Measurements from ENCODE around the gene STK39. TPM values are rescaled to one million over a fixed set of nuclear protein-coding genes. Genes with fewer than 3 reads are reported as not detected.

STK39 gene
- total and polyA plus RNA-seq, 9 of the 15 experiments (the other 6 are each of a cell fraction or from before 2014, with no cell fraction given), result 0.19 to 0.76 (median 0.51) TPM

DNA sequence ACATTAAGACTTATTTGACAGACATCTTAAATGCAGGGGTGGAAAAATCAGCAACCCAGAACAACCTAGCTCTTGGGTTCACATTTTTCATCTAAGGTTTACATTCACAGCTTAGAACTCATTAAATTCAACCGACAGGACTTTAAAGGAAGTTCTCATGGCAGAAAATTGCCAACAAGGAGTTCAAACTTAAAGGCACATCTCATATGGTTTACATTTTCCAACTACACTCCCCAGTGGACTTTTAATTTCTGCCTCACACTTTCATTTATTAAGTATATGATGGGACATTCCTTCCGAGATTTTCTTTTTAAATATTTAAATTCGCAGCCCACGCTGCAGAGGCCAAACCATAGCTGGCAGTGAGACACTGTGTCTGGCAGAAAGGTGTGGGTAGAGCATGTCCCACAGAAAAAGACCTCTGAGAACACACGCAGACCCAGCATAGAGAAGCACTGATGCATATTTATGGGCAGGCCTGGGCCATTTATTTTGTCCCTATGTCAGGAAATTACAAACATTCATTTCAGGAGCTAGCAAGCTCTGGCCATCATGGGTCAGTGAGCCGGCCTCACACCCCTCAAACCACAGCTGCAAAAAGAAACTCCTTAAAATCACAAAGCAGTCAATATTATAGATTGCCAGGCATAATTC is 46.3 kb downstream of the STK39 start:
- H3K9ac ChIP-seq (ENCODE audit: insufficient read depth in 1 of 2, low read depth in 2 of 2, low read length in 2 of 2), result no peak overlapping the region
- DNase-seq (ENCODE audit: extremely low read depth in 1 of 4, low spot score in 3 of 4), result no peak
- intact Hi-C loops (cut with micrococcal nuclease) (no loop called here), in situ Hi-C loops (cut with MboI) (no loop called here)
- FAIRE-seq, result no peak
- H2AFZ ChIP-seq (ENCODE audit: low read depth, low read length), result no peak overlapping the region
- ATAC-seq, result no peak
- no peaks in the 10 kb centered on the region for H3K79me2 ChIP-seq (ENCODE audit: control insufficient read depth, insufficient read depth, low read length)
- no peaks in the 10 kb centered on the region for H4K20me1 ChIP-seq (replicated peaks; ENCODE audit: control insufficient read depth, insufficient read depth, low read length)
- H3K9me3 ChIP-seq (replicated peaks; ENCODE audit: control insufficient read depth, insufficient read depth, low read depth, low read length), result no peaks in the 10 kb centered on the region
- peaks cover 11 to 13% of the 10 kb centered on the region in 2 experiments; a peak in 4 of 5 replicates for H3K27me3 ChIP-seq (ENCODE audit: control insufficient read depth in 2 of 2, insufficient read depth in 2 of 2, low read length in 2 of 2)
- under 1% methylated on average over 6 of the region's 6 CpGs for WGBS (ENCODE audit: insufficient coverage, low coverage, missing lambda C conversion rate)
- TF ChIP-seq IFI16 (CRISPR knock-in tag; IDR thresholded peaks at IDR 0.05) (no peak), ZNF717 (CRISPR knock-in tag; IDR thresholded peaks at IDR 0.05) (no peak), RFX7 (CRISPR knock-in tag; IDR thresholded peaks at IDR 0.05) (no peak), SMARCE1 (IDR thresholded peaks at IDR 0.05) (no peak), HLTF (IDR thresholded peaks at IDR 0.05) (no peak), KDM5B (IDR thresholded peaks at IDR 0.05; ENCODE audit: insufficient replicate concordance, low read depth, low read length) (no peak), ZBTB2 (IDR thresholded peaks at IDR 0.05) (no peak), SIX5 (IDR thresholded peaks at IDR 0.05; ENCODE audit: borderline replicate concordance in 1 of 2, insufficient read depth in 1 of 2, low read depth in 1 of 2, low read length in 2 of 2) (no peak), FOXJ3 (CRISPR knock-in tag; IDR thresholded peaks at IDR 0.05) (no peak), ZNF764 (CRISPR knock-in tag; IDR thresholded peaks at IDR 0.05; ENCODE audit: low read depth) (no peak), XRCC4 (IDR thresholded peaks at IDR 0.05; ENCODE audit: extremely low read depth, insufficient read depth, insufficient read length) (no peak), UBTF (IDR thresholded peaks at IDR 0.05; ENCODE audit: borderline replicate concordance in 1 of 2, low read depth in 2 of 2, low read length in 2 of 2) (no peak), IRF9 (tag; IDR thresholded peaks at IDR 0.05) (no peak)
- CTCF ChIA-PET (ENCODE audit: low intra/inter-chr PET ratio), result interaction anchor here (0.6 kb wide), 1 partner anchor 675 kb away, joined by 4 read pairs; no protein-coding TSS in a partner anchor
- H3K36me3 ChIP-seq (ENCODE audit: control insufficient read depth, insufficient read depth, low read length), result no peaks in the 10 kb centered on the region
- no peak overlapping the region for H3K27ac ChIP-seq (ENCODE audit: extremely low read depth, low read depth, low read length)
- no peak overlapping the region for H3K4me2 ChIP-seq (ENCODE audit: insufficient read depth, low read length)
- BruUV-seq (replicated peaks), result no TSS peak
- H3K9me1 ChIP-seq (ENCODE audit: control insufficient read depth, insufficient read depth, low read length), result no peaks in the 10 kb centered on the region
- POLR2A ChIA-PET, result interaction anchor here (0.9 kb wide), 1 partner anchor 241 kb away, joined by 4 read pairs; no protein-coding TSS in a partner anchor
- H3K4me1 ChIP-seq (replicated peaks in 1 of 2; ENCODE audit: control insufficient read depth in 2 of 2, insufficient read depth in 2 of 2, low read length in 2 of 2), result no peaks in the 10 kb centered on the region
- H3K4me3 ChIP-seq, result no peak overlapping the region

All from K562 (cell line).